ENCODE measurements around the gene DRG2.

DNA sequence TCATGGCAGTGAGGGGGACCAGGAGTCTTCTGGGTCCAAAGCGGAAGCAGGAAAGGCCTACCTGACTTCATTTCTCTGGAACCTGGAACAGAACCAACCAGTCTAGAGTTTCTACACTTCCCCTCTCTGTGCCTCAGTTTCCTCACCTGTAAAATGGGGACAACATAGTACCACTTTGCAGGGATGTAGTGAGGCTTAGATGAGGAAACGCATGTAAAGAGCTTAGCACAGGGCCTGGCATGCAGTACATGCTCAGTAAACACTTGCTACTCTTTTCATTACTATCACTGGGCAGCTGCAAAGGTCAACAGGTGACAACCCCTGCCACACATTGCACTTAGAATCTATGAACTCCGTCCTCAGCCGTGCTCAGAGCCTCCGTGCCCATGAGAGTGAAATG, 45.0 kb downstream of the DRG2 start:
- TF ChIP-seq, protein P1, sequence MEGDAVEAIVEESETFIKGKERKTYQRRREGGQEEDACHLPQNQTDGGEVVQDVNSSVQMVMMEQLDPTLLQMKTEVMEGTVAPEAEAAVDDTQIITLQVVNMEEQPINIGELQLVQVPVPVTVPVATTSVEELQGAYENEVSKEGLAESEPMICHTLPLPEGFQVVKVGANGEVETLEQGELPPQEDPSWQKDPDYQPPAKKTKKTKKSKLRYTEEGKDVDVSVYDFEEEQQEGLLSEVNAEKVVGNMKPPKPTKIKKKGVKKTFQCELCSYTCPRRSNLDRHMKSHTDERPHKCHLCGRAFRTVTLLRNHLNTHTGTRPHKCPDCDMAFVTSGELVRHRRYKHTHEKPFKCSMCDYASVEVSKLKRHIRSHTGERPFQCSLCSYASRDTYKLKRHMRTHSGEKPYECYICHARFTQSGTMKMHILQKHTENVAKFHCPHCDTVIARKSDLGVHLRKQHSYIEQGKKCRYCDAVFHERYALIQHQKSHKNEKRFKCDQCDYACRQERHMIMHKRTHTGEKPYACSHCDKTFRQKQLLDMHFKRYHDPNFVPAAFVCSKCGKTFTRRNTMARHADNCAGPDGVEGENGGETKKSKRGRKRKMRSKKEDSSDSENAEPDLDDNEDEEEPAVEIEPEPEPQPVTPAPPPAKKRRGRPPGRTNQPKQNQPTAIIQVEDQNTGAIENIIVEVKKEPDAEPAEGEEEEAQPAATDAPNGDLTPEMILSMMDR (IDR thresholded peaks at IDR 0.05; ENCODE audit: low read length) = no peak
- no peak for TF ChIP-seq EZH2 (IDR thresholded peaks at IDR 0.05; ENCODE audit: borderline replicate concordance, low read length)
